Raji (cell line): ENCODE results near the gene FLCN.

Experiments used
- POLR2A ChIP-seq: IDR thresholded peaks from 2 replicates; pipeline ENCODE4 v1.6.1; 2011; ENCODE audit warnings: low read depth, low read length, control low read depth; ENCODE audit not compliant: insufficient read depth

Gene FLCN

DNA sequence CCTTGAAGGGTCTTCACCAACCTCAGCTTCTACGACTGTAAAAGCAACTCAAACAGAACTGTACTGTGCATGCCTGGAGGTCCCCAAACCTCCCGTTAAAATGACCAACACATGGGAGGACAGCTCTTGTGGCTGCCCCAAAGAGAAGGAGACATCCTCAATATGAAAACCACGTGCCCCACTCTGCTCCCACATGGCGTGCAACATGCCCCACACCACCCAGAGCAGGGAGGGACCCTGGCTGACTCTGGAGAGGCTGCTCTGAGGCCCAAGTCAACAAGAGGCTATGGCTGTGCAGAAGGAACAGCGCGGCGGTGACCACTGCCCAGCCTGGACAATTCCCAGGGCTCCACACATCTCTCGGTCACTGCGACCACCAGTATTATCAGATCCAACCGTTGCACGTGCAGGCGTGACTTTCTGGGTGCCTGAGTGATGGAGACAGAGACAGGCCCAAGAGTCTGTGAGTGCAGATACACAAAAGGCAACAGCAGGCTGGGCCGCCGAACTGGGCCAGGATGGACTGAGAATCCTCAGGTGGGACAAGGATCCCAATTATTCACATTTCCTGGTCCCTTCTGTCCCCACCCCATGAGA, 32.2 kb downstream of the FLCN start:
- TF ChIP-seq POLR2A, result no peak

DNA sequence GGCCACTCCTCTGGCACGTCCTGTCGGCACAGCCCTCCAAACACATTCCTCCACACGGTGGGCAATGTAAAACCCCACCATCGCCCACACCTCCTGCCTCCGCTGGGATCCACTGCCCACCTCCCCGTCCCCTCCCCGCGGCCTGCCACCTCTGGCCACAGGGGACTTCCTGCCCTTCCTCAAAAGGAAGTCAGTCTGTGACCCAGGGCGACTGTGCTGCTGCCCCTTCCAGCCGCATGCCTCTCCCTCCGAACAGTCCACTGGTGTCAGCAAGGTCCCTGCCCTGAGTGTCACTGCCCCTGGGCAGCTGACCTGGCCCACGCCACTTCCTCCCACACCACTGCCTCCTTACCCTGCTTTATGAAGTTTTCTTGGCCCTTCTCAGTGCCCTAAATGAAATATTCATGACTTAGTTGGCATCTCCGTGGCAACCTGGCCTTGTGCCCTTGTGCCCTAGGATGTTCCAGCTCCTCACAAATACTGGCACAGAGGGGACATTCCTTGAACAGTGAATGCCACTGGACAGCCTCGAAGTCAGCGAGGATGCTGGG, 32.9 kb downstream of the FLCN start:
- TF ChIP-seq POLR2A, result no peak

DNA sequence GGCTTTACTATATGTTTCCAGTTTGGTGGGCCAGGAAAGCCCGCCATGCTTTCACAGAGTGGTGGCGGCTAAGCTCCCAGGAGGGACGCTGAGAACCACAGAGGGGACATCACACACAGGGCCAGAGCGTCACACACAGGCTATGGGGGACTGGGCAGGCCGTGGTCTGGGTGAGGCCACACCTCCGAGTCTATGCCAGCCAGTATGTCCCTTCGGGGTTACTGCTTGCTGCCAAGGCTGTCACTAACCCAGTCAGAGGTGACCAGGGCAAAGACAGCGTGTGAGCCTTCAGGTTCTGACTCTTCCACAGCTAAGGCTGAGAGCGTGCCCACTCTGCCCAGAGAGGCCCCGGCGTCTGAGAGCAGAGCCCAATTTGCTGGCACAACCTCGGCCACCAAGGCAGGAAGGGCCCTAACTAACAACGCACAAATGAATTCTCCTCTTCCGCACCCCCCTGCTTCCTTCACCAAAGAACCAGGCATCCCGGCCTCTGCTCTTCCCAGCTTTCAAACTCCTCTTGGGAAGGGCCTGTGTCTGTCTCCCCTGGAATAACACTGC, 33.7 kb downstream of the FLCN start:
- TF ChIP-seq POLR2A, result no peak

DNA sequence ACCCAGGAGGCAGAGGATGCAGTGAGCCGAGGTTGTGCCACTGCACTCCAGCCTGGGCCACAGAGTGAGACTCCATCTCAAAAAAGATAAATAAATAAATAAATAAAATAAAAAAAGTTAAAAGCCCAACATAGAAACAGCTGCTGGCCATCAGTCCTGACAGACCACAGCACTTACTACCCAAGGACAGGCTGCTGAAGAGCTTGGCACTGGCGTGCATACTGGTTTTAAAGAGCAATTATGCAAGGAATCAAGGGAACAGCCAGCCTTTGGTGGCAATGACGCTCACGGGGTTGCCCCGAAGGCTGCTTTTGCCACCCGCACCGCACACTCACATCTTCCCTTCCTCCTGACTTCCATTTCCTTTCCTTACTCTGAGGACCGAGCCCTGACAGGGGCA, 35.1 kb downstream of the FLCN start:
- no peak for TF ChIP-seq POLR2A

DNA sequence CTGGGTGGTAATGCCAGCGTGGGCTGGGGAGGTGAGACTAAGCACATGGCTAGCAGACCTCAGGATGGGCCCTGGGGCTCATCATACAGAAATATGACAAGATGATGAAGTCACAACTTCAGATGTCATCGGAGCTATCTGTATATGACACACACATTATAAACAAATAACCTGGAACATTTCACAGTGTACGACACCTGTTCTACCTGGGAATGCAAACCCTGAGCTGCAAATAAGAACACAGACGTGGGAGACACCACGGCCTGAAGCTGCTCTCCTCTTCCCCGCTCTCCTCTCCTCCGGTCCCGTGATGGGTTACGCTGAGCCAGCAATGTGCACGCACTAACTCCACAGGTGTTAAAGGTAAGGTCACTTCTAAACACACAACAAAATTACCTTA, 35.7 kb downstream of the FLCN start:
- TF ChIP-seq POLR2A, result no peak

DNA sequence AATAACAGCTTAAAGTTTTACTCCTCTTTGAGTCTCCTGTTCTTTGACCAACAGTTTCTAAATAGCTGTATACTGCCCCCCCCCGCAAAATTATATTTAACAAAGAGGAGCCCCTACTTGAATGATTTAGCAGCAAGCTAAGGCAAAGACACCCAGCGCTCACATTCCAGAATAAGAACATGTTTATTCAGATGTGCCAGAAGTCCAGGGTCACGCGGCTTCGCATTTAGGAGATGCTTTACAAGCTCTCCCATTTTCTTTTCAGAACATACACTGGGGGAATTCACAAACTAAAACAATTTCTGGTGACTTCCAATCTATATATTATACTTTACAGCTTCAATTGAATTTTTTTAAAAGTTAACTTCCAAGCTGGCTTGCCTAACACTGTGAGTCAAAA, 36.1 kb downstream of the FLCN start:
- no peak for TF ChIP-seq POLR2A

DNA sequence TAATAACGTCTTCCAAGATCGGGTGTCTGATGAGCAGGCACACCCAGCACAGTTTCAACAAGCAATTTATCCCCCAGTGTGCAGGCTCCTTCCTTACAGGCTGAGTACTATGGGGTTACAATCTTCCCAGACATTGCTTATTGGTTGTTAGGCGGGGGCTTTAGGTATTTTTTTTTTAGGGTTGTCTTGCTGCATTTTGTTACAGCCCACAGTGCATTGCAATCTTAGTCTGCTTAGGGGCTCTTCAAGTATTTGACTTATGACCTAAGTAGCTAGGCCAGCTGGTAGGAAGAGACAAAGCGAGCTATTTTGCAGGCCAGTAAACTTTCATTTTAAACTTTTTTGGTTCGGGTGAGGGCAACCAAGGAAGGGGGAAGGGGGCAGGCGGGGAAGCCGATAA, 36.7 kb downstream of the FLCN start:
- TF ChIP-seq POLR2A, result no peak

DNA sequence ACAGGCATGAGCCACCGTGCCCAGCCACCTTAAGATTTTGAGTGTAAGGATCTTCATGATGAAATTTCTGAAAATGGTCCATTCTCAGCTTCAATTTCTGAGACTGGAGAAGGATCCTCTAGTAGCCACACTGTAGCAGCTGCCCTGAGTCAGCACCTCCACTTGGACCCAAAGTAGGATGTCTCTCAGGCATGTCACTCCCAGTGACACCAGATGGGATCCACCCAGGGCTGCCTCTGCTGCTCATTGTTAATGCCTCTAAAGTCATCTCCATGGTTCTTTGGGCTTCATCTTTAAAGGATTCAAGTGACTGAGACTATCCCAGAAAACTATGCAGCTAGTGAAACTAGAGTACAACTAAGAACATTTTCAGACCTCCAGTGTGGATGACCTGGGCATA, 38.7 kb downstream of the FLCN start:
- no peak for TF ChIP-seq POLR2A

DNA sequence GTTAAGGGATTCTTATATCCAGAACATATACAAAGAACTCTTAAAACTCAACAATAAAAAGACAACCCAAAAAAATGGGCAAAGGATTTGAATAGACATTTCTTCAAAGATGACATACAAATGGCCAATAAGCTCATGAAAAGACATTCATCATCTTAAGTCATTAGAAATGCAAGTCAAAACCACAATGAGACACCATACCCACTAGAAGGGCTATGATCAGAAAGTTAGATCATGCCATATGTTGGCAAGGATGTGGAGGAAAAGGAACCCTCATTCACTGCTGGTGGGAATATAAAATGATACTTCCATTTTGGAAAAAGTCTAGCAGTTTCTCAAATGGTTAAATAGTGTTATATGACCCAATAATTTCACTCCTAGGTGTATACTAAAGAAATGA, 40.2 kb downstream of the FLCN start:
- no peak for TF ChIP-seq POLR2A

DNA sequence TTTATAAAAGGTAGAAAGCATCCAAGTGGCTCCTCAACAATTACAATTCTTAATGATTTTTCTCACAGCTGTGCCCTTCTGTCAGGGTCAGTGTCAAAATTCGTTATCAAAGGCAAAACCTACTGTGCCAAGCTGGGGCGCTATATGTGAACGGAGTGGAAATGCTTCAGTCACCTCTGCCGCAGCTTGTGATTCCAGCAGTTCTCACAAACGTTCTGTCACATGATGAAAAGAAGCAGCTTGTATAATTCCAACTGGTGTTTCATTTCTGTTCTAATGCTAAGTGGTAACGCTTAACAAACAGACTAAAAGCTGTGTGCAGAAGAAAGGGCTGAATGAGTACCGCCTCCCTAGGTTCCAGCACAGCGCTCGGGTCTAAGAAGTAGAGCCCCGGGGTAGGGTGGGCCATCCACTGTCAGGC, 45.0 kb downstream of the FLCN start:
- TF ChIP-seq POLR2A, result no peak

DNA sequence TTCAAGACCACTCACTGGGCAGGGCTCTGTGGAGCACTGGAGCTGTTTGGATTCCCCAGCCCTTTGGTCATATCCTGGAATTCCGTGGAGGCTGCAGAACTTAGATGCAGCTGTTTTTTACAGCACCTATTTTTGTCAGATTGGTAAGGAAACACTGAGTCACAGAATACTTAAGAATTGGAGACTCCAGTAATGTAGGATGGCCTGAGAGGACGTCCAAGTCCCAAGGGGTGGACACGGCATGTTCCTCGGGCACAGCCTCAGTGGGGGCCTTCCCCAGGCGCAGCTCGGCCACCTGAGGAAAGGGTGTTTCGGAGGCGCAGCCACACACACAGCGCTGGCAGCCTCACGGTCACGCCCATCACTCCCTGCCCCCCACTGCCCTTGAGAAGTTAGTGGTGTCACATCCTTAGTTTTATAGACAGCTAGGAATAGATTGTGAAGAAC, 45.6 kb downstream of the FLCN start:
- no peak for TF ChIP-seq POLR2A

DNA sequence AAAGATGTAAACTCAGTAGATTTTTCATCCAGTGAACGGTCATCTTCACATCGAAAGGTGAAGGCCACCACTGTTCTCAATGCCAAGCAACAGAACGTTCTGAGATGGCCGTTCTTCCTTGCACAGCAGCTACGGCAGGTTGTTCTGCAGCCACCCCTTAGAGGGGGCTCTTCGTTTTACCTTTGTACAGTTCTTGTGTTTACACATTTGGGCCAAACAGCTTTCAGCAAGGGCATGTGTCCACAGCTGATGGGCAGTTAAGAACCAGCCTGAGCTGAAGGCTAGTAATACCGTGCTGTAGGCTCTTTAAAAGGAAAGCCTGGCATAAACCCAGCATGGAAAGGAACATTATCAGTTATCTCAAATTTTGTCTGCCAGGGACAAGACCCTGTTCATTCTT, 46.8 kb downstream of the FLCN start:
- TF ChIP-seq POLR2A, result no peak

DNA sequence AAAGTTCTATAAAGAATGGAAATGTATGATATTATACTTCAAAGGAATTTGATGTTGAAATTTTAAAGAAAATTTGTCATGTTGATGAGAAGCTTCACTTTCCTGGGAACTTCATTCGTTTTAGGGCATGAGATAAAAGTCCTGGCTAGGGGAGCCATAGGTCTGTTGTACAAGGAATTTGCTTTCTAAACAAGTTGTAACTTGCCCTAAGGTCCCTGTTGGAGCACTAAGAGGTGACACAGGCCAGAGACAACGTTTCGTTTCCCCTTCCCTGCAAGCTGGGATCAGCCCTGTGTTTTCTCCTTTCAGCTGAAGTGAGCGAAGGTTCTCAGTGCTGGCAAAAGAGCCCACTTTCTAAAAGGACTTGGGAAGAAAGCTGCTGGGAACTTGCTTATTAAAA, 47.4 kb downstream of the FLCN start:
- no peak for TF ChIP-seq POLR2A

DNA sequence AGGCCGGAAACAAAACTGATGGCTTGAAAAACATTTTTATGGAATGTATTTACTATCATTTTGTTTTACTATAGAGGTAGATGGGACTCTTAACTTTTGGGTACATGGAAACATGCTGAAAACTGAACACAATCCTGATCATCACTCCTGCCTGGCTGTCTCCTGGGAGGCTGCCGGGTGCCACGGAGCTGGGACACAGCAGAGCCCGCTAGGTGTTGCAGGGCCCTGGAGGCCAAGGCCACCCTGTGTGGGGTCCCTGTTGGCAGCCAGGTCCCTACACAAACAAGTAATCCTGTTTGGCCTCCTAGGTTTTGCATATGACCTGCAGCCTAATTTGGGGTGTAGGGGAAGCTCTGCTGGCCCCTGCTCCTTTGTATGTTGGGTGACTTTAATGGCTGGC, 48.4 kb downstream of the FLCN start:
- no peak for TF ChIP-seq POLR2A

DNA sequence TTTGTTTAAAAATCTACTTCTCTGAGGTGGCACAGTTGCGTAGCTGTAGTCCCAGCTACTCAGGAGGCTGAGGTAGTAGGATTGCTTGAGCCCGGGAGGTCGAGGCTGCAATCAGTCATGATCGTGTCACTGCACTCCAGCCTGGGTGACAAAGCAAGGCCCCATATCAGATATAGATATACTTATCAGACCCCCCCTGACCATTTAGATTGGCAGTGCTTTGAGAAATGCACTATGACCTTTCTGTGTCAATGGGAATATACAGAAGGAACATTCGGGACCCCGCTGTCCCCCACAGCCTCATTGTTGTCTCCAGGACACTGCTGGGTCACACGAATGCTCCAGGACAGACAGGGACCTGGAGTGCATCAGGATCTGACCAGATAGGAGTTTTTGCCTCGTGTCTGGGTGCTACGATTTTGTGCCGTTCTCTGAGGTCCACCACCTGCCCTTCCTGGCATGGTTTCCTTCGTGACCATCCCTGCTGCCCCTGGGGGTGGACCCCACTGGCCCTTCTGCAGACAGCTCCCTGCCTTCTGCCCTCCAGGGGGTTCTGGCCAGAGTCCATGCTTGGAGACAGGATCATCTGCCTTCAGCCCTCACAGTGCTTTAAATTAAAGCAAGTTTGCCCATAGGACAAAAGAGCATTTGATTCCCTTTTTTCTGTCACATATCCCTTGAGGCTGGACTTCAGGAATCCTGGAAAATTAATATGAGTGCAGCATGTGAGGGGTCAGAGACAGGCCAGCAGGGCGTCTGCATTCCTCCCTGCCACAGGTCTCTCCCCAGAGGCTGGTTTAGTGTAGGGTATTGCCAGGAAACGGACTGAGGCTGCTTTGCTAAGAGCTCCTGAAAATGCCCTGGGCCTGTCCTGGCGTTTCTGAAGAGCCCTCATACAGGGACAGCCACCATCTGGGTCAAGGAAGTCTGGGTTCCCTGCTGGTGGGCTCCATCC, 50.1 kb downstream of the FLCN start:
- TF ChIP-seq POLR2A, result no peak

DNA sequence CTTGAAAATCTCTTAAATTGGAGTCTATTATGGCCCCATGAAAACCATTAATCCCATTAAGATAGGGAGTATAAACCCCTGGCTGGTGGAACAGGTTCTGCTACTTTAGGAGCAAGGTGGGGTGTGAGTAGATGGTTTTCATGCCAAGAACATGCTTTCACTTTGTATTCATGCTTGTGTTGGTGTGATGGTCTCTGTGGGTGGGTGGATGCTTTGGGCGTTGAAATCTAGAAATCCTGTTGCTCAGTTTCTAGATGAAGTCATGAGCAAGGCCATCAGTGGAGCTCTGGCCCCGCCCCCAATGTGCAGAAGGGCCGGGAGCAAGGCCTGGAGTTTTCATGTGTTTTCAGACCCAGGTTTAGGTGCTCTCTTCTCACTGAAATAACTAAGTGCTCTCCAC, 50.9 kb downstream of the FLCN start:
- no peak for TF ChIP-seq POLR2A
